GM19468 (cell line): Measurements from ENCODE around the gene SOX18.
"Not testable (repeated sequence)": the region's sequence is repeated elsewhere in the genome, so short reads cannot be mapped to it uniquely, and the experiment has no call there.

ENCODE experiments used
- ATAC-seq: cut with Tn5 transposase; IDR thresholded peaks from one replicate; pipeline ENCODE4 v1.9.1; 2021; ENCODE audit warnings: mild to moderate bottlenecking, moderate library complexity, moderate number of reproducible peaks; ENCODE audit not compliant: unreplicated experiment; ENCODE audit errors: extremely low read depth

The SOX18 gene

DNA sequence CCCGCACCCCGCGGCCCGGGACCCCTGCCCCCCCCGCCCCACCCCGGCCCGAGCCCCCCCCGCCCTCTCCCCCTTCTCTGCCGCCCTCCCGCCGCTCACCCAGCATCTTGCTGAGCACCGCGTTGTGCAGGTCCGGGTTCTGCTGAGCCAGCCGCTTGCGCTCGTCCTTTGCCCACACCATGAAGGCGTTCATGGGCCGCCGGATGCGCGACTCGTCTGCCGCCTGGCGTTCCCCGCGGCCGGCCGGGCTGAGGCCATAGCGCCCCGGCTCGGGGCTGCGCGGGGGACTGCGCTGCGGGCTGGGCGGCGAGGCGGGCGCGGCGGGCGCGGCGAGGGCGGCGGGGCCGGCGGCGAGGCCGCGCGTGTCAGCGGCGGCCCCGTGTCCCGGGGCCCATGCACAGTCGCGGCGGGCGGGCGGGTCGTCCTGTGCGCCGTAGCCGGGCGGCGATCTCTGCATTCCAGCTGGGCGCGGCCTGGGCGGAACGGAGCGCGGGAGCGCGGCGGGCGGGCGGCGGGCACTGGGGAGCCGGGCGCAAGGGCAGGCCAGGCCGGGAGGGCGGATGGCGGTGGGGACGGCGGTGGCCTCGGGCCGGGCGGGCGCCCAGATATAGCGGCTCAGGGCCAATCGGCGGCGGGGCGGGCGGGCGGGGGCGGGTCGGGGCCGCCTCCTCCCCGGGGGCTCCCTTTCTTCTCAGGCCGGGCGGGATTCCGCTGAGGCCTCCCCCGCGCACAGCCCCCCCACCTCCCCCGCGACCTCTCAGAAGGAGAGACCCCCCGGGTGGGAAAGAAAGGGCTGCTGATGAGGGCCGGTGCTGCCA is at the start of gene SOX18:
SOX18 (minus strand) TSS at position 580 of the 818 bp plus-strand sequence; CDS start at position 457, 123 bp downstream.
- no peak for ATAC-seq

DNA sequence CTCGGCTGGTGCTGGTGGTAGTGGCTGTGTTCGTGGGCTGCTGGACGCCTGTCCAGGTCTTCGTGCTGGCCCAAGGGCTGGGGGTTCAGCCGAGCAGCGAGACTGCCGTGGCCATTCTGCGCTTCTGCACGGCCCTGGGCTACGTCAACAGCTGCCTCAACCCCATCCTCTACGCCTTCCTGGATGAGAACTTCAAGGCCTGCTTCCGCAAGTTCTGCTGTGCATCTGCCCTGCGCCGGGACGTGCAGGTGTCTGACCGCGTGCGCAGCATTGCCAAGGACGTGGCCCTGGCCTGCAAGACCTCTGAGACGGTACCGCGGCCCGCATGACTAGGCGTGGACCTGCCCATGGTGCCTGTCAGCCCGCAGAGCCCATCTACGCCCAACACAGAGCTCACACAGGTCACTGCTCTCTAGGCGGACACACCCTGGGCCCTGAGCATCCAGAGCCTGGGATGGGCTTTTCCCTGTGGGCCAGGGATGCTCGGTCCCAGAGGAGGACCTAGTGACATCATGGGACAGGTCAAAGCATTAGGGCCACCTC is 49.1 kb upstream of the SOX18 start:
- no peak for ATAC-seq

DNA sequence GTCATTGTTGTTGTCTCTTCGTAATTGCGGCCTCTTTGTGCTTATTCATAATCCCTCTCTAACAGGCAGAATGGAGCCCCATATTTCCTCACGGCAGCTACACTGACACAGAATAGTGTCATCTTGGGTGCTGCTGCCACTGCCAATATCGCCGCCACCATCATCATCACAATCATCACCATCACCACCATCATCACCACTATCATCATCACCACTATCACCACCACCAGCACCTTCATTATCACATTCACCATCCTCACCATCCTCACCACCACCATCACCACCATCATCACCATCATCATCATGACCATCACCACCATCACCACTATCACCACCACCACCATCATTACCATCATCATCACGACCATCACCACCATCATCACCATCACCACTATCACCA is 47.1 kb upstream of the SOX18 start:
- ATAC-seq = no peak

DNA sequence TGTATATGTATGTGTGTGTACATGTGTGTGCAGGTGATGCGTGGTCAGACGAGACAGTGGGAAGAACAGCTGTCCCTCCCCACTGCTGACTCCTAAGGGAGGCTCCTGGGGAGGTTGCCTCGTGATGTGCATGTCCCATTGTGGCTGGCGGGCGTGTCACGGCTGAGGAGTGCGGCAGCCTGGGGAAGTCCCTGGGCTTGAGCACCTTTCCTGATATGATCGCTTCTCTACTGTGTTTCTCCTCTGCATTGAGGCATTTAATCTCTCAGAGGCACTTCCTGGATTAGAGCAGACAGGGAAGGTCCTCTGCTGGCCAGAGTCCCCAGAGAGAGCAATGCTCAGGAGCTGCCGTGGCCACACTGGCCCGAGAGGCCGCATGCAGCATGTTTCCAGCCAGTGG is 46.5 kb upstream of the SOX18 start:
- no peak for ATAC-seq

DNA sequence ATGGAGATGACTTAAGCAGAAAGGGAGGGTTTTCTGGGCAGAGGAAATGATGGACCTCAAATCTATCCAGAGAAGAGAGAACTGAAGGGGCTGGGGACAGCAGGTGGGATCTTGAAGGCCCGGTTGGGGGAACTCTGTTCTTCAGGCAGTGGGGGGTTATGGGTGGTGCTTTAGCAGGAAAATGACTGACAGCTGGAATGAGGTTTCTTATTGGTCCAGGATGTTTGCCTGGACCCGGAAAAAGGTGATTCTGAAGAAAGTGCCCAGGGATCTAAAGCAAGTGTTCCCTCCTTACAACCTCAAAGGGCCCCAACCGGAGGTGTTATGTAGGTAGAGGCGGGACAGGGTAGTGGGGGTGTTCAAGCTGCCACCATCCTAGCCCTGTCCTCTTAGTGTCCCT is 46.0 kb upstream of the SOX18 start:
- no peak for ATAC-seq

DNA sequence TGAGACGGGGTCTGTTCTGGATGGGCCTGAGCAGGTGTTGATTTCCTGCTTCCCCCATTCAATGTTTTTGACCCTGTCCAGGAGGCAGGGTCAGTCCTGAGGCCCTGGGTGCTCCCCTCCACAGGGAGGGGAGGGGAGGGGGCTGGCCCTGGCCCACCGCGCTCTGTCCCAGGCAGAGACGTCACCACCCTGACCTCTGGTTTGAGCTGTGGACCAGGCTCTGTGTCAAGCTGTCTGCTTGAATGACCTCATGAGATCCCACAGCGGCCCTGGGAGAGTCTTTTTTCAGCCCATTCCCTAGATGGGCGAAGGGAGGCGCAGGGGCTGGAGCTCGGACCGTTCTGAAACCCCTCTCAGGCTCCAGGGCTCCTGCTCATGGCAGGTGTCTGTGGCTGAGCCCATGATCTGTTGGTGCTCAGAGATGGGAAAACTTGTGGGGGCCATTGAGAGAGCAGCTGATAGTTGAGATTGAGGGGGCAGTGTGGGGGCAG is 43.6 kb upstream of the SOX18 start:
- no peak for ATAC-seq

DNA sequence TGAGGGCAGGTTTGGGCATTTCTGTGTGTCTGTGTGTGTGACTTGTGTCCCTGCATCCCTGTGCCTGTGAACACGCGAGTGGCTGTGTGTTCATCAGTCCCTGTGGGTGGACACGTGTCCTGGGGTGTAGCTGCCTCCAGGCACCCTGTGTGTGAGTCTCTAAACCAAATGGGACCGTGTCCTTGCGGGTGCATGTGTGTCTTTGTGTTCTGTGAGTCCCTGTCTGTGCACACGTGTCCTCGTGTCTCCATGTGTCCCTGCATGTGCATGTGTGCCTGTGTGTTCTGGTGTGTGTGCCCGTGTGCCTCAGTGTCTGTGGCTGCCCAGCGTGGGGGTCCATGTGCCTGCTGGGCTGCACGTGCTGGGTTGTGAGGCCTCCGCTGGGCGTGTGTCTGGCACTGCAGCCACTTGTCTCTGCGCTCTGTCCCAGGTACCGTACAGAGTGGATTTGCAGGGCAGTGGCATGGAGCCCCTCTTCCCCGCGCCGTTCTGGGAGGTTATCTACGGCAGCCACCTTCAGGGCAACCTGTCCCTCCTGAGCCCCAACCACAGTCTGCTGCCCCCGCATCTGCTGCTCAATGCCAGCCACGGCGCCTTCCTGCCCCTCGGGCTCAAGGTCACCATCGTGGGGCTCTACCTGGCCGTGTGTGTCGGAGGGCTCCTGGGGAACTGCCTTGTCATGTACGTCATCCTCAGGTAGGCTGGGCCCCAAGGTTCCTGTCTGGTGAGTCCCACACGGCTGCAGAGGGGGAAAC is 43.0 kb upstream of the SOX18 start:
- no peak for ATAC-seq

DNA sequence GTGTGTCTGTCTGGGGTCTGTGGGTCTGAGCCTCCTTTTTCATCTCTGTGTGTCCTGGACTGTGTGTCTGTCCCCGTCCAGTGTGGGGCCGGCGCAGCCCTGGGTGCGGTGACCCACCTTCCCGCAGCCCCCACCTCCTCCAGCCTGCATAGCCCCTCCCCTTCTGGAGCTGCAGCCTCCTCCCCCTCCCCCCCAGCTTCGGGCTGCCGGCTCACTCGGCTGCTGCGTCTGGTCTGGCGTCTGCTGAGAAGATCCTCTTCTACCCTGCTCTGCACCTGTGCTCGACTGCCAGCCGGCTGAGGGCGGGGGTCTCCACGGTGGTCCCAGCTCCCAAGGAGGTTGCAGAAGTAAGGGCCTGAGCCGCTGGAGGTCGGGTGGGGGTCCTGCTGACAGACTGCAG is 42.3 kb upstream of the SOX18 start:
- no peak for ATAC-seq

DNA sequence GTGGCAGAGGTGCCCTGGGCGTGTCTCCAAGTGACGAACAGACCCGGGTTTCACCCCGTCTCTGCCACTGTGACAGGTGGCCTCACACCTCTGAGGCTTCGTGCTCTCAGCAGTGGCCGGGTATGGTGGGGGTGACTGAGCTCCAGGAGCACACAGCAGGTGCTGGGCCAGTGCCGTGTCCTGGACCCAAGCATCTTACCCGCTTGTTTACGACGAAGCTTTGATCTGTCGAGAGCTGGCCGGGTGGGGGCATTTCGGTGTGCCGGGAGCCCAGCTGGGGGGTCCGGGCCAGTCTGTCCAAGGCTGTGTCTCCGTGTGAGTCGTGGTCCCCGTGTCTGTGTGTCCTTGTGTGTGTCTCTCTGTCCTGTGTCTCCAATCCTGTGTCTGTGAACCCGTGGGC is 41.9 kb upstream of the SOX18 start:
- ATAC-seq = no peak

DNA sequence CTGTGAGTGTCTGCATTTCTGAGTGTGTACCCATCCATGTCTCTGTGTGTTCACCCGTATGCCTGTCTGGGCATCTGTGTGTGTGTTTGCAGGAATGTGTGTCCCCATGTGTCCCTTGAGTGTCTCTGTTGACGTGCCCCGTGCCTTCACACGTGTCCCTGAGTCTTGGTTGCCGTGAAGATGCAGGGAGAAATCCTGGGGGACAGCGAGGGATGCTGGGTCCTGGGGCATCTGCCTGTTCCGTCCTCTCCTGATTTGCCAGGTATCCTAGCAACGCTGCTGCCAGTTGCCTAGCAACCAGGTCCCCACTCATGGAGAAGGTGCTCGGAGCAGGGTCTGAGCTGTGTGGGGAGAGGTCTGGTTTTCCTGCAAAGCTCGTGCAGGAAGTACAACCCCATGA is 40.7 kb upstream of the SOX18 start:
- no peak for ATAC-seq

DNA sequence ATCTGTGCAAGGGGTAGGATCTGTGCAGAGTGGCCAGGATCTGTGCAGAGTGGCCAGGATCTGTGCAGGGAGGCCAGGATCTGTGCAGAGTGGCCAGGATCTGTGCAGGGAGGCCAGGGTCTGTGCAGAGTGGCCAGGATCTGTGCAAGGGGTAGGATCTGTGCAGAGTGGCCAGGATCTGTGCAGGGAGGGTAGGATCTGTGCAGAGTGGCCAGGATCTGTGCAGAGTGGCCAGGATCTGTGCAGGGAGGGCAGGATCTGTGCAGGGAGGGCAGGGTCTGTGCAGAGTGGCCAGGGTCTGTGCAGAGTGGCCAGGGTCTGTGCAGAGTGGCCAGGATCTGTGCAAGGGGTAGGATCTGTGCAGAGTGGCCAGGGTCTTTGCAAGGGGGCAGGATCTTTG is 39.1 kb upstream of the SOX18 start:
- ATAC-seq = not testable (repeated sequence)

DNA sequence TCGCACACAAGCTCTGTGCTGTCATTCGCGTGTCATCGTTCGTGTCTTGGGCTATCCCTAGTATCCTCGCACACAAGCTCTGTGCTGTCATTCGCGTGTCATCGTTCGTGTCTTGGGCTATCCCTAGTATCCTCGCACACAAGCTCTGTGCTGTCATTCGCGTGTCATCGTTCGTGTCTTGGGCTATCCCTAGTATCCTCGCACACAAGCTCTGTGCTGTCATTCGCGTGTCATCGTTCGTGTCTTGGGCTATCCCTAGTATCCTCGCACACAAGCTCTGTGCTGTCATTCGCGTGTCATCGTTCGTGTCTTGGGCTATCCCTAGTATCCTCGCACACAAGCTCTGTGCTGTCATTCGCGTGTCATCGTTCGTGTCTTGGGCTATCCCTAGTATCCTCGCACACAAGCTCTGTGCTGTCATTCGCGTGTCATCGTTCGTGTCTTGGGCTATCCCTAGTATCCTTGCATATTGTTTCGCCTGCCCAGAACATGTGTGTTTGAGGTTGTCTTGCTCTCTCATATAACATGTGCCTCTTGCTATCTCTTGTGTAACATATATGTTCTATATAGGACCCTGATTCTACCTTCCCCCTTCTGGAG is 37.9 kb upstream of the SOX18 start:
- ATAC-seq = not testable (repeated sequence)

DNA sequence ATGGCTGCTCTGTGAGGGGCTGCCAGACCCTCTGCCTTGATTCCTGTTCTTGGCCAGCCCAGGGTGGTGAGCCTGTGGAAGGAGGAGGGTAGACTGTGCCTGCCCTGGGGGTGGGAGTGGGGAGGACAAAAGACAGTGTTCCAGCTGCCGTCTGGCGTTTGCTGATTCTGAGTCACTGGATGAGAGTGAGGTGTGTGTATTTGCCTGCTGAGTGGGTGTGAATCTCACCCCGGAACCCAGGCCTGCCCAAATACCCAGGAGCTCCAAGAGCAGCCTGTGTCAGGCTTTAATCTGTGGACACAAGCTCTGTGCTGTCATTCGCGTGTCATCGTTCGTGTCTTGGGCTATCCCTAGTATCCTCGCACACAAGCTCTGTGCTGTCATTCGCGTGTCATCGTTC is 37.4 kb upstream of the SOX18 start:
- ATAC-seq = no peak

DNA sequence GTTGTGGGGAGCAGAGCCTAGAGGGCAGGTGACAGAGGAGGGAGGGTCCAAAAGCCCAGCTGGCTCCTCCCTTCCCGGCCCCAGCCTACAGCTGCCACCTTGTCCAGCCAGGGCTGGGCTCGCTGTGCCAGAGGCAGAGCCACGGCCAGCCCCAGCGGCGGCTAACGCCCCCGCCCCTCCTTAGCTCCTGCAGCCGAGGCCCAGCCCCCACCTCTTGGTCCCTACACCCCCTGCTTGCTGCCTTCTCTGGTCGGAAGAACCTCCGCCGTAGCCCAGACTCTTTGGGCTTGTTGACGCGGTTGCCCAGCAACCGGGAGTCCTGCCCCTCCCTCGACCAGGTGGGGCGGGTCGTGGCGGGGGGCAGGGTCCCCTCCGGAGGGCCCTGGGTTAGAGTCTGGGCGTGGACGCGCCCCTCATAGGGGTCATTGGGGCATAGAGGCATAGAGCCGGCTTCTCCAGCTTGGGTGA is 35.3 kb upstream of the SOX18 start:
- ATAC-seq = no peak

DNA sequence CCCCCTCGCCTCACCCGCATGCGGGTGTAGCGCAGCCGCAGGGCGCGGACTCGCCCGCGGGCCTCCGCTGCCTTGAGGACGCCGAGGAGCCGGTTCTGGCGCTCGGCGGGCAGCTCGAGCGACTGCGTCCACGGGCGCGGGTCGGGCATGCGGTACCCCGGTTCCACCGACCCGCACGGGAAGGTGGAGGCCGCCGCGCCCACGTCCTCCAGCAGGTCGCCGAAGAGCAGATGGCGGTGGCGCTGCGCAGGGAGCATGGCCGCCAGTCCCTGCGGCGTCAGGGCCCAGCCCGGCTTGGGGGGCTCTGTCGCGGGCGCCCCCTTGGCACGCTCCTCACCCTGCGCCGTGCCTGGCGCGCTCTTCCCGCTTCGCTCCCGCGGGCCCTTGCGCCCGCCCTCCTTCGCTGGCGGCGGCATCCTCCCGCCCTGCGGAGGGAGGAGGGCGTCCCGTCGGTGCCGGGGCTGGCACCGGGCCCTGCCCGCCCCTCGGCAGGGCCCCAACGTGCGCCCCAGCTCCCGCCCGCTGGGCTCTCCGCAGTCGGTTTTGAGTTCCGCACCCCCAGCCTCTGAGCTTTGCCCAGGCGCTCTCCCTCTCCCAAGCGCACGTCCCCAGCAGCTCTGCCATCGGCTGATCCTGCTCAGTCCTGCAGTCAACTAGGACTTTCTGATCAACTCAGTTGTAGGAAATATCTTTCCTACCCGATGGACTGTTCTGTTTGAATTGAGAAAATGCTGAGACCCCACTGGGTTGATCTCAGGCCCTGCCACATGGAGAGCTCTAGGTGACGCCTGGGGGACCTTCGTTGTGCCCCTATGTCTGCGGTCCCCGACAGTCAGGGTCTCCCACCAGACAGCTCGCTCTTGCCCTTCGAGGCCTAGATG is 34.6 kb upstream of the SOX18 start, which contains the start of gene LKAAEAR1:
LKAAEAR1 (minus strand) TSS at position 595 of the 881 bp plus-strand sequence; CDS start at position 416, 179 bp downstream.
- no peak for ATAC-seq

DNA sequence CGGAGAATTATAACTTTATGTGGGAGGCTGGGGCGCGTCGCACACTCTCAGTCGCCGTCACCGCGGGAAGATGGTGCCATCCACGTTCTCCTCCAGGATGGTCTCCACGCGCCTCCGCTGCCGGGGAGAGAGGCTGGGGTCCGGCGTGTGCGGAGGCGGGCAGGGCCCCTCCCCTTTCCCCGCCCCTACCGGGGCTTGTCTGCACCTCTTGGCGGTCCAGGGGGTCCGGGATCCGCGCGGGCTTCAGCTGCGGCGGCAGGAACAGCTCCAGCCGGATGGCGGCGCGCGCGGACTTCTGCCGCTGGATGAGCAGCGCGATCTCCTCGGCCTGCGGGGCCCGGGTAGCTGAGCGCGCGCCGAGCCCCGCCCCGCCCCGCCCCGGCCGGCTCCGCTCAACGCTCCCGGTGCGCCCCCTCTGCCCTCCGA is 34.0 kb upstream of the SOX18 start:
- ATAC-seq = no peak

DNA sequence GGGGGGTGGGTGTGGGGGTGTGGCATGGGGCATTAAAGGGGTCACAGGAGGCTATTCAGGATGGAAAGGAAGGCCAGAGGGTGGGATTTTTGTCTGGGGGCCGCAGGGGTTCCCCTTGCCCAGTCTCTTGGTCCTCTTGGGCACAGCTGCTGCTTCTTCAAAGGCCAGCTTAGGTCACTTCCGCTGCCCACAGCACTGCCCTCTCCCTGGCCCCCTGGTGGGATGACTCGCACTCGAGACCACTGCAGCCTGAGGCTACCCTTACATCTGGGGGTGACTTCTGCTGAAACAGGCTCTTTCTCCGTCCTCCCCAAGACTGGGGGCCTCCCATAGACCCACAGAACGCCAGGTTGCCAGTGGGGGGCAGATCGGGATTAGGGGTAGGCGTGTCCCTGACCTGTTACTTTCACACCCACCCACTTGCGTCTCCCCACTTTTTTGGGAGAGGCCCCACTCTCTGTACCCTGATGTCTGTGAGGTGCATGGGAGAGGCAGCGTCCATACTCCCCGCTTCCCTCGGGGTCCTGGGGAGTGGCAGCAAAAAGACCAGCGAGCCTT is 33.5 kb upstream of the SOX18 start:
- ATAC-seq = no peak

DNA sequence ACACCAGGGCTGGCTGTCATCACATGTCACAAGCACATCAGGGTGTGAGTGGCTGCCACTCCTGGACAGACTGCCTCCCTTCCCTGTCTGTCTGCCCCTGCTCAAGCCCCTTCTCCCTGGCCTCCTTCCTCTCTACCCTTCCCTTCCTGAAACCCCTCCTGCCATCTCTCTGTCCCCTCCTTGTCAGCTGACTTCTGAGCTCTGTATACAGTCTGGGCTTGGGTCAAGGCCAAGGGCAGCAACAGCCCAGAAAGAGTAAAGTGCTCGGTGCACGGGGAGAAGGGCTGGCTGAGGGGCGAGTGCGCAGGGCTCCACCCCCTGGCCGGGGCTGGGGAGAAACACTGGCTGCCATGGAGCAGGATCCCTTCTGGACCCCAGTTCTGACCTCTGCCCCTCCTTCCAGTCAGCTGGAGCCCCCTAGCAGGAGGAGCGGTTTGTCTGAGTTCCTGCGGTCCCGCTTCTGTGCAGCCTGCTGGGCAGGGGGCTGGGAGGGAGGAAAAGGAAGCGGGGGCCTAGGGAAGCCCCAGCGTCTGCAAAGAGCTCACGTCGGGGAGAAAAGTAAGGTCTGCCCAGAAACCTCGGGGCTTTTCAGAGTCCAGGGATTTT is 32.8 kb upstream of the SOX18 start:
- ATAC-seq = no peak

DNA sequence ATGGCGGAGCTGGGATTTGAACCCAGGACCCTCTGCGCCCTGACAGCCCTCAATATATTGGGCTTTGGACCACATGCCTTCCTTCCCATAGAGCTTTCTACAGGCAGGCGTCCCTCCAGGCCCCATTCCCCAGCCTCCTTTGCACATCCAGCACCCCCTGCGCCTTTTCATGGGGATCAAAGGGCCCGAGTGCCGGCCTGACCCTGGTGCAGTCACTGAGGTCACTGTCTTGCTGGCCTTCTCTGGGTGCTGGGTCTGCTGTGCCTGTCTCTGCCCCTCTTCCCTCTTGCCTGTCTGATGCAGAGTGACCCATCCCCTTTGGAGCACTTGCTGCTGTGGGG is 32.2 kb upstream of the SOX18 start:
- ATAC-seq = no peak
